Measurements from ENCODE around the gene ACCSL. TPM values are rescaled to one million over a fixed set of nuclear protein-coding genes. Genes with fewer than 3 reads are reported as not detected.

The ACCSL gene
- not detected for total RNA-seq
- long read RNA-seq: 0 reads

DNA sequence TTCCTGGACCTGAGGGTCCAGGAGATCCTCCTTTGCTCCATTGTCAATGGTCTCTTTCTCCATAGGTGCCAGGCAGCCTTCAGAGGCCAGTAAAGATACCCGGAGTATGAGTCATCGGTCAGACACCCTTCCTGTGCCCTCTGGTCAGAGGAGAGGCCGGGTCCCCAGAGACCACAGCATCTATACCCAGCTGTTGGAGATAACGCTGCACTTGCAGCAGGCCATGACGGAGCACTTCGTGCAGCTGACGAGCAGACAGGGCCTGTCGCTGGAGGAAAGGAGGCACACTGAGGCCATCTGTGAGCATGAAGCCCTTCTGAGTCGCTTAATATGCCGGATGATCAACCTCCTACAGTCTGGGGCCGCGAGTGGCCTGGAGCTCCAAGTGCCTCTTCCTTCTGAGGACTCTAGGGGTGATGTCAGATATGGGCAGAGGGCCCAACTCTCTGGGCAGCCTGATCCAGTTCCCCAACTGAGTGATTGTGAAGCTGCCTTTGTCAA lies at the start of gene ACCSL:
ACCSL (plus strand) TSS at position 51 of the 501 bp plus-strand sequence; CDS start at position 107, 56 bp downstream.
- intact Hi-C loops (cut with DNase I): no loop called here
- peak; percentile 53 to 55 for ATAC-seq
- peak; percentile 50 for DNase-seq

DNA sequence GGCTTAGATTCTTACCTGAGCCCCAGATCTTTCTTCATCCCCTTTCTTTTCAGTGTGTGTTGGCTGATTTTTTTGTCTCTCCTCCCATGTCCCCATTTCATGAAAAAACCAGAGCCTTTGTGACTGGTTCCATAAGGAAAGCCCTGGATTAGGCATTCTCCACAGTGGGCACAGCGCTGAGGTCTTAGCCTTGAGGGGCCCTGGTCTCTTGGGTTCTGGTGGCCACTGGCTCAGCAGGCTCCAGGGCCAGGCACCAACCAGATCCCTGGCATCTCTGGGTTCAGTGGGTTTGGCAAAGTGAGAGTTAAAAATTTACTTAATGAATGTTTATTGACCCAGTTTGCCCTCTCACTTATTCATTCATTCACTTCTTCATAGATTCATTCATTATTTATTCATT lies 49.5 kb upstream of the ACCSL start:
- DNase-seq (no peak), ATAC-seq (no peak)
- intact Hi-C loops (cut with DNase I): no loop called here

DNA sequence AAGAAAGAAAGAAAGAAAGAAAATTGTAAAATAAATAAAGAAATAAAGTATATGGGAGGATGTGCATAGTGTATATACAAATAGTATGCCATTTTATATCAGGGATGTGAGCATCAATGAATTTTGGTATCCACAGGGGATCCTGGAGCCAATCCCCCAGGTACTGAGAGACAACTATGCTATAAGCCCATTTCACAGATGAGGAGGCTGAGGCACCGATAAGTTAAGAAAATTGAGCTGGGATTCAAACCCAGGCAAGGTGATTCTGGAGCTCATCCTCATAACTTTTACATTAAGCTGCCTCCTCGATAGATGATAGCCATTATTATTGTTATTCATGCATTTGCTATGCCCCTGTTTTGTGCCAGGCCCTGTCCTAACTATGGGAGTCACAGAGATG lies 47.0 kb upstream of the ACCSL start:
- ATAC-seq (no peak), DNase-seq (no peak)
- intact Hi-C loops (cut with DNase I): no loop called here

DNA sequence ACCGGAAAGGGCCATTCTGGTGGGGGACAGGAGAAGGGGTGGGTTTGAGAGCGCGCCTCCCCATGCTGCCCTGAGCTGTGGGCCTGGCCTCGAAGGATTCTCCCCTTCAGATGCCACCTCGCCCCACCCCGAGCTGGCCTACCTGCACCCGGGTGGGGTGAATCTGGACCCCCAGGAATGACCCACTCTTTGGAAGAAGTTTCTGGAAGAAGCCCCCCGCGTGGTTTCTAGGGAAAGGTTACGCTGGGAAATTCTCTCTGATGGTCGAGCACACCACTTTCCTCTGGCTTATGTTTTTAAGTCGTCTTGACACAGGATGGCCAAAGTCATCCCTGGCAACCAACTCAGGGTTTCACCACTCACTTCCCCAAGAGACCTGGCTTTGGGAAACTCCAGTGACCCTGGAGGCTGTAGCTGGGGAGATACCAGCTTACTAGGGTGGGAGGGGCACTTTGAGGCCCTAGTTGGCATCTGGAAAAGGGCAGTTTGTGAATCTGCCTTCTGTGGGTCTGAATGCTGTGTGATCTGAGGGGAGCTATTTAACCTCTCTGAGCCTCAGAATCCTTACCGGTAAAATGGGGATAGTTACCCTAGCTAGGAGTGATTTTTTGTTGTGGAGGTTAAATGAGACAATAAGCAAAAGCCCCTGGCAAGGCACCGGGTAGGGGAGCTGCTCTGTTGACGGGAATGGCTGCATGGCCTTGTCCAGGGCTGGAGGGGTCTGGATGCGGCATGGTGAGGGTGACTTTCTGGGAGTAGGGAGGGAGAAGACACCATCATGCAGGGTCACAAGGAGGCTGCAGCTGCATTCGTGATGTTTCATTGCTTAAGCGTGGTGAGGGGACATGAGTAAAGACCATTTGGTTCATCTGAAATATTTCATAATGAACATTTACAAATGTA lies 45.3 kb upstream of the ACCSL start:
- ATAC-seq (no peak), DNase-seq (no peak)
- intact Hi-C loops (cut with DNase I): no loop called here

DNA sequence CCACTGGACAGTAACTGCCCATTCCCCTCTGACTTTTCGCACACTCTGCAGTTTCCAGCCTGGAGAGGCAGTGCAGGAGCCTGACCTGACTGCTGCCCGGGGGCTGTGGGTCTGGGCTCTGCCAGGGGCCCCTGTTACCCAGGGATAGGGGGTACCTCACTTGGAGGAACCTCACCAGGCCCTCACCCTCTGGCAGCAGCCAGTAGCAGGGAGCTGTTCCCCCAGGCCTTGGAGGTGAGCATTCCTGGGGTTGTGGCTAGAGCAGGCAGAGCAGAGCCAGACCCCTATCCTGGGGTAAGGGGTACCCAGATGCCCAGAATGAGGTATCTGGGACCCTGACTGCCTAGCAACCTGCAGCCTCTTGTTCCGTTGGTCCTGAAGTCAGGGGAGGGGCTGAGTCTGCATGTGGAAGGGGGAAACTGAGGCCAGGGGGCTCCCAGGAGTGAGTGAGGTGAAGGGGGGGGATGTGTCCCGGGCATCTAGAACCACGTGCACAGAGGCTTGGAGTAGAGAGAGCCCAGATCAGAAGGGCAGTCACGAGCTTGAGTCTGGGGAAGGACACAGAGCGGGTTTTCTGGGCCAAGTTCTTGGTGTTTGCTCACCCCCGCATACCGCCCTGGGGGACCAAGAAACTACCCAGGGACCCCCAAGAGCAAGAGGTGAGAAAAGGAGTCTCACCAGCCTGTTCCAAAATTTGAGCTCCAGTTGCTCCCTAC lies 43.9 kb upstream of the ACCSL start:
- intact Hi-C loops (cut with DNase I): no loop called here
- DNase-seq: no peak

DNA sequence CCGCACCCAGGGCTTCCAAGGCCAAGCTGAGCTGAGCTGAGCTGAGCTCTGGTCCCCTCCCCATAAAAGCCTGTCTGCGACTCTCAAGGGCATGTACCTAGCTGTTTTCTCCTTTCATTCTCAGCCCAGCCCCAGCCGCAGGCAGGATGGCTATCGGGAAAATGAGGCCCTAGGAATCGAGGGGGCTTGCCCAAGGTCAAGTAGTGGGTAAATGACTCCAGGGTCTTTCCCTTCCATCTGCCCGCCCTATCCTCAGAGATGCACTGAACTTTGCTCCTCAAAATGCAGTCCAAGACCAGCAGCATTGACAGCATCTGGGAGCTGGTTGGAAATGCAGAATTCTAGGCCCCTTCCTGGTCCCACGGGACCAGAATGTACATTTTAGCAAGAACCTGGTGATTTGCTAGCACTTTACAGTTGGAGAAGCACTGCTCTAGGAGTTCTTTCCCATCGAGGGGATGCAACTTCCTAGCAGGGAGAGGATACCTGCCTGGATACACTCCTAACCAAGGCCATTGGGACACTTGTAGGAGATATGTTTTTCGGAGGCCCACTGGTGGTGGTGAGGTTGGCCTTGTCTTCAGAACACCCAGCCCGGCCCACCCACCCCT lies 43.2 kb upstream of the ACCSL start:
- DNase-seq (no peak), ATAC-seq (no peak)
- intact Hi-C loops (cut with DNase I): no loop called here

More for the DNA sequence above, 43.9 kb upstream of the ACCSL start:
- no peak for ATAC-seq

DNA sequence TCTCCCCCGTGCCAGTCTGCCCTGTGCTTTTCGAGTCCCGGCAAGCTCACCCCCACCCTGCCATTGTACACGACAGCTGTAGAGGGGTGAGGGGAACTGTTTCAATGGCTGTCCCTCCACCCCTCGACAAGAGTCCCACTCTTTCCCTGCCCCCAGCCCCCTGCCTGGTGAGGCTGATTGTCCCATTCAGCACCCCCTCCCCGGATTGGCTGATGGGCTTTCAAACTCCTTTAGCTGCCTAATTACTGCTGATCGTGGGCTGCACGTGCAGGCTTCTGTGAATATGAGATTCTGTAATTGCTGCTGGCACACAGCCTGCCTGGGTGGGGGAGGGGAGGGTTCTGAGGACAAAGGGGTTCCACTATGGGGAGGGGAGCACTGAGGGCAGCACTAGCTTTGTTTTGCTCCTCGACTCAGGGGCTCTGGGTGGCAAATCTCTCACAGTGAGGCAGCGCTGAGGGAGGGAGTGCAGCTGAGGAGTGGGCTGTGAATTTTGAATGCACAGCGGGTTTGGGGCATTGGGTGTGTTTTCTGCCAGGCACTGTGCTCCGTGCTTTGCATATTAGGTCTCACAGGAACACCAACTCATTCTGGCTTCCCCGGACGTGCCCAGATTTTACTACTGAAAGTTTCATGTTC lies 42.6 kb upstream of the ACCSL start:
- intact Hi-C loops (cut with DNase I): no loop called here
- ATAC-seq (no peak), DNase-seq (no peak)

DNA sequence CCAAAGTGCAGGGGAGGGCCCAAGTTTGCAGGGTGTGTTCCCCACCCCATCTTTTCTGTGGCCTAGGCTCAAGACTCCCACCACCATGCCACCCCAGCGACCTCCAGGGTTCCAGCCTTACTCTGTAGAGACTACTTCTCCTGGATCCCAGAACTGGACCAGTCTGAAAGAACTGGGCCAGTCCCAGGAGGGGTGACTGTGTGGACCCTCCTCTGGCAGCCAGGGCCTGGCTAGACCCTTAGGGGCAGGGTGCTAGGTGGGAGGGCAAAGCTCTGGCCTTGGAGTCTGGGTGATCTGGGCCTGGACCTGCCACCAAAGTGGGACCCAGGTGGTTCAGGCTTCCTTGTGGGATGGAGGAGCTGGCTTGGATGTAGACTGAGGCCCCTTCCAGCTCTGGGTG lies 41.8 kb upstream of the ACCSL start:
- intact Hi-C loops (cut with DNase I): no loop called here
- ATAC-seq: no peak
- DNase-seq: no peak

DNA sequence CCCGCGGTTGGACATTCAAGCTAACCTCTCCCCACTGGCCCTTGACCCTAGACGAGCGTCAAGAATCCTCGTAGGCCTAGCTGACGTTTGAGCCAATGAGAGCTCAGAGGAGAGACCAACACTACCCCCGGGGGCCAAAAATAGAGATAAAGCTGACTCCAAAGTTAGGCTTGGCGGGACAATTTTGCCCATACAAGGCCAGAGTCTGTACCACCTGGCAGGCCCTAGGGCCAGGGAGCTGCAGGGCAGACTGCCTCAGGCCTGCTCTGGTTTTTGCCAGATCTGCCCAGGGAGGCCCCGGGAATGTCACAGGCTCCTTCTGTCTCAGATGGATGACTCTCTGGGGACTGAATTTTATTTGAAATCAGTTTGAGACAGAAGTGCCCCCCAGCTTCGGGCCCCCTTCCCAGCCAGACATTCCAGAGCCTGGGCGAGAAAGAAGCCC lies 40.8 kb upstream of the ACCSL start:
- intact Hi-C loops (cut with DNase I): no loop called here
- no peak for DNase-seq
- peak; percentile 56 to 76 for ATAC-seq

DNA sequence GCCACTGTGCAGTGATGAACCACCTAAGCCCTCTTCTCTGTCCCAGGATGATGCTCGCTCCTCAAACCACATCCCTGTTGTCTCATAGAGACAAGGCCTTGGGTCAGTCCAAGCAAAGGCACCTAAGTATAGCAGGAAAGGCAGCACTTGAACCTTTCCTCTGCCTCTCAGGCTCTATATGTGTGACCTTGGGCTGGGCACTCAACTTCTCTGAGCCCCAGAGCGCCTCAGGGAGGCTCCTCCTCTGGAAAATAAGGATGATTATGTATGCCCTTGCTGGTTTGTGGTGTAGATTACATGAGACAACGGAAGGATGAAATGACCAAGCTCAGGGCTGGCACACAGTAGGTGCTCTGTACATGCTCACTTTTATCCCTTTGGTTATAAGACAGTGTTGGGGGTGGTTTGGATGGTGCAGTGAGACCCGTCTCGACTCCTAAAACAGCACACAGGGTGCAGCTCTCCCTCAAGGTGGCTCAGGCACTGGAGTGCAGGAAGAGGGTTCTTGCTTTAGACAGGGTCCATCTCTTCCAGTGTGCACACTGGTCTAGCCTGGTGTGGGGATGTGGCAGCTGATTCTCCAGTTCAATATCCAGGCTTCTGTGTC lies 40.2 kb upstream of the ACCSL start:
- ATAC-seq: no peak
- intact Hi-C loops (cut with DNase I): no loop called here
- no peak for DNase-seq

DNA sequence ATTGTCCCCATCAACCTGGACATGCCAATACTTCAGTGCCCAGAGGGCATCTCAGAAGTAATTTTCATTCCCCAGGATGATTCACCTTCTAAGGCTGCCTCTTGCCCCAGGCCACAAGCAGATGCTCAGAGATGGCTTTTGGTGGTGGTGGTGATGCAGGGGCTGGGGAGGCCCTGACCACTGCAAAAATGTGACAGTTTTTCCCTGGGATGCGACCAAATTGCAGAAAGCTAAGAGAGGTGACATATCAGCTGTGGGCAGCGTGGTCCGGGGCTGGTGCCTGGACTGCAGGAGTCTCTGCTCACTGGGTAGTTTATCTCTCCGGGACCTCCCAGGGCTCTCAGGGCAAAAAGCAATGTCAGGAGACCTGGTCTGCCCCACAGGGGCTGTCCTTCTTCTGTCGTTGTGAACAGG lies 39.7 kb upstream of the ACCSL start:
- intact Hi-C loops (cut with DNase I): no loop called here
- DNase-seq (no peak), ATAC-seq (no peak)

DNA sequence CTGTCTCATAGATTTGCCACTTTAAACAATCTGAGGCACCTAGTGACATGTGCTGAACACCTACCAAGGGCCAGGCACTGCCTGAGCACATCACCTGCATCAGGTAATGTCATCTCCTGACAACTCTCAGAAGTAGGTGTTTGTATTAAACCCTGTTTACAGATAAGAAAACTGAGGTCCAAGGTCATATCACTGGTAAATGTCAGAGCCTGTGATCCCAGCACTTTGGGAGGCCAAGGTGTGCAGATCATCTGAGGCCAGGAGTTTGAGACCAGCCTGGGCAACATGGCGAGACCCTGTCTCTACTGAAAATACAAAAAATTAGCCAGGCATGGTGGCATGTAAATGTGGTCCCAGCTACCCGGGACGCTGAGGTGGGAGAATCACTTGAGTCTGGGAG lies 39.1 kb upstream of the ACCSL start:
- DNase-seq: no peak
- intact Hi-C loops (cut with DNase I): no loop called here
- no peak for ATAC-seq

DNA sequence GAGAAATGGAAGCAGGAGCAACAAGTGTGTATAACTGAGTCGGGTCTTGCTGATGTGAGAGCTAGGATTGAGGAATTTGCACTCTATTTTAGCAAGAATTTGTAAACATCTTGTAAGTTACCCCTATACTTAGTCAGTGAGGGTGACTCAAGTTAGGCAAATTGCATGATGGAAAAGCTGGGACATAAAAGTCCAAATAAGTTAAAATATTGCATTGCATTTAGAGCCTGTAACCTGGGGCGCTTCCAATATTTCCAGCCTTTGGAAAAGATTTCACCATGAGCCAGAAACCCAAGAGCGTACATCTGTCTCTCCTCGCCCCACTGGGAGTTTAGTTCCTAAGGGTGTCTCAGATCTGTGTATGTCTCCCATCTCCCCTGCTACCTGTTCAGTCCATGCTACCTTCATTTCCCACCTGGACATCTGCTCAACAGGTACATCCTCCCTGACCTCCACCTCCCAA lies 37.0 kb upstream of the ACCSL start:
- intact Hi-C loops (cut with DNase I): no loop called here
- ATAC-seq (no peak), DNase-seq (no peak)

DNA sequence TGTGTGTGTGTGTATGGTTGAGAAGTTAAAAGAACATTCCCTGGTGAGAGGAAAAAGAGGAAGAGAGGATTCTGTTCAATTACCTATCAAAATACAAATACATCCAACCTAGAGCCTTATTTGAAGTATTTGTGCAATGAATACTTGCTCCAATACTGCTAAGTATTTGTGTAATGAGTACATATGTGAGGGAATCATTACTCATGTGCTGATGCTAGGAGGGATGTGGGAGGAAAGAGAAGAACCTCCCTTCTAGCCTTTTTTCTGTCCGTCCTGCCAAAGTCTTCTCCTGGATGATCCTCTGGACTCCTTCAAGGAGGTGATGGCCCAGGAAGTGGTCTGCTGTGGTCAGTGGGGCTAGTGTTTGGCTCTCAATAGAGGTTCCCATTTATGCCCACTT lies 36.0 kb upstream of the ACCSL start:
- DNase-seq: no peak
- intact Hi-C loops (cut with DNase I): no loop called here
- no peak for ATAC-seq

DNA sequence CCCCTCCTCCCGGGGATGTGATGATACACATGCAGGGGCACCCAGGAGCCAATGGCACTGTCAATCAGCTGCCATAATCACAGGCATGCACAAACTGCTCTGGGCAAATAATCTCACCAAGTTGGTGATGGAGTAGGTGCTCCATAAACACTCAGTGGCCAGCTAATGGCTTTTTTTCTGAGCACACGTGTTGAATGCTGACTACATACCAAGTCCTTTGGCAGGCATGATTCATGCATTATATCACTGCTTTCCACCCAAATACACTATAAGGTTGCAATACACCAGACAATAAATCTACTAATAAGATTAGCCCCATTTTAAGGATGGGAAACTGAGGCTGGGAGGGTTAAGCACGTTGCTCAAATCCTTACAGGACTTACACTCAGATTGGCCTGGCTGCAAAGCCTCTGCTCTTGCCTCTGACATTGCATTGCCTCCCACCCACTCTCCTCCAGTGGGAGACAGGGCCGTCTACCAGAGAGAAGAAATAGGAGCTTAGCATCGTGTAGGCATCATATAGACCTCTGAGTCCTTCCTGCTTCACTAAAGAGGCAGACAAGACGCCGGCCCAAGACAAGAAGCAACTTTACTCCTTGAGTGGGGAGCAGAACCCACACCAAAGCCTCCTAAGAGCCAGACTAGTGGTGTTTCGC lies 32.7 kb upstream of the ACCSL start:
- ATAC-seq (no peak), DNase-seq (no peak)
- intact Hi-C loops (cut with DNase I): no loop called here

DNA sequence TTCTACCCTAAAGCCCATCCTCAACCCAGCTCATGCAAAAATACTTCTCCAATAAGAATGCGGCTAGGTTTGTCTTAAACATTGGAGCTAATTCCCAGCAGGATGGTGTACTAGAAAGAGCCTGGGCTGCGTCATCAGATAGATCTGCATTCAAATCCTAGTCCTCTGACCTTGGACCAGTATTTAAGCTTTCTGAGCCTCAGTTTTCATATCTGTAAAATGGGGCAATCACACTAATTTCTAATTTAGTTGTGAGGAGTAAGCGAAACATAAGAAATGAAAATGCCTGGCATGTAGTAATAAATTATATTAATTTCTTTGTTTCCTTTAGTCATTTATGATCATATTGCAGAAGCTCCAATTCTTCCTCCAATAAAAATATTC lies 32.2 kb upstream of the ACCSL start:
- intact Hi-C loops (cut with DNase I): no loop called here
- no peak for DNase-seq
- no peak for ATAC-seq

DNA sequence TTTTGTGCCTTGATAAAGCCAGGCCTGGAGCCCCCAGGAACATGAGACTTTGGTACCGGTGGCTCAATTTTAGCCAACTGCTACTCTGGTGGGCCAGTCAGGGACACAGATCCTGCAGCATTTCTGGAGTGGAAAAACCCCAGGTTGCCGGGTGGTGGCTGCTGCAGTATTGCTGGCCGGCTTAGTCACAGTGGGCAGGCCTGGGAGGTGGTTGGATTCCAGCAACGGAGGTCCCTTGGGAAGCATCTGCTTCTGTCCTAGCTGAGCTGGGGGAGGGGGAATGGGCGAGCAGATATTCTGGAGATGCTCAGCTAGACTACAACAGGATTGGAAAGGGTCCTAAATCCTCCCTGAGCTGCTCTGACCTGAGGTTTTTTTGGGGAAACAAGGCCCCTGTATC lies 31.6 kb upstream of the ACCSL start:
- intact Hi-C loops (cut with DNase I): no loop called here
- DNase-seq (peak; percentile 72), ATAC-seq (peak; percentile 77 to 86)
